ENCODE measurements around the gene ARL13A. TPM values are rescaled to one million over a fixed set of nuclear protein-coding genes. Genes with fewer than 3 reads are reported as not detected.
A peak's percentile ranks its signal among the peaks of the same experiment; 100 is the strongest.

Gene ARL13A
- total and polyA plus RNA-seq, 2 donors from 2014 or later, result not detected

DNA sequence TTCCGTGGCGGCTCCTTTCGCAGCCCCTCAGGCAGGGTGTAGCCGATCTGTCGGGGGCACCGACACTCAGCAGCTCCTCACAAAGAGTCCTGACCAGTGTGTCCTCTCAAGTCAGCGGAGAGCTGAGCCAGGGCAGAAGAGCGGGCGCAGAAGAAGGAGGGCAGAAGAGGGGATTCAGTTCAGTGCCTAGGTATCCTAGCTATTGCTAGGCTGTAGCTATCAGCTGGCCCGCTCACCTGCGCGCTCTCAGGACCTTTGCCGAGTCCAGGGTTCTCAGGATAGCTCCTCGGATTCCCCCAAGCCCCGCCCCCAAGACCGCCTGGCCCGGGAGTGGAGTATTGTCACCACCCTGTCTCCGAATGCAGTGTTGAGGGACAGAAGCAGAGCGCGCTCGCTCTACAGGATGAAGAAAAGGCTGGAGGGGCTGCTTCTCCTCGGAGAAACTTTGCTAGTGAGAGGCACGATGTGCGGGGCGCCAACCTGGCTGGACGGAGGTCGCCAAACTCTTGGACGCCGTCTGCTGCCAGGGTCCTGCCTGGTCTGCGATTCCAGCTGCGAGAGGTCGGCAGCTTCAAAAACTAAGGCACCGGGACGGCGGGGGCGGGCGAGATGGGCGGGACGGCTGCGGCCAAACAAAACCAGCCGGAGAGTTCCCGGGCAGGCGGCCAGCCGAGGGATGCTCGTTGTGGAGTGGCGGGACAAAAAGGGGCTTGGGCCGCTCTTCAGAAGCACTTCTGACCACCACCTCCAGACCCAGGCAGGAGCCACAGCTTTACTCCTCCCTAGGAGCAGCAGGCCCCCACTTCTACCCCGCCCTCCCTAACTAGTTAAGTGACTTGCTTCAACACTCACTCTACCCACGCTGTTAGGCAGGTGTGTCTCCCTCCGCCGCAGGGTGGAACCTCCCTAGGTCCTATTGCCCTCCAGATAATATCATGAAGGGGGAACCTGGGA lies 40.6 kb upstream of the ARL13A start, which contains the start of gene XKRX:
XKRX (minus strand) TSS at position 258 of the 954 bp plus-strand sequence. CDS start 613 bp downstream, outside the sequence.
- DNase-seq (peak; percentile 52 to 70 (median 69)), FAIRE-seq (no peak)
- TF ChIP-seq, protein P1, sequence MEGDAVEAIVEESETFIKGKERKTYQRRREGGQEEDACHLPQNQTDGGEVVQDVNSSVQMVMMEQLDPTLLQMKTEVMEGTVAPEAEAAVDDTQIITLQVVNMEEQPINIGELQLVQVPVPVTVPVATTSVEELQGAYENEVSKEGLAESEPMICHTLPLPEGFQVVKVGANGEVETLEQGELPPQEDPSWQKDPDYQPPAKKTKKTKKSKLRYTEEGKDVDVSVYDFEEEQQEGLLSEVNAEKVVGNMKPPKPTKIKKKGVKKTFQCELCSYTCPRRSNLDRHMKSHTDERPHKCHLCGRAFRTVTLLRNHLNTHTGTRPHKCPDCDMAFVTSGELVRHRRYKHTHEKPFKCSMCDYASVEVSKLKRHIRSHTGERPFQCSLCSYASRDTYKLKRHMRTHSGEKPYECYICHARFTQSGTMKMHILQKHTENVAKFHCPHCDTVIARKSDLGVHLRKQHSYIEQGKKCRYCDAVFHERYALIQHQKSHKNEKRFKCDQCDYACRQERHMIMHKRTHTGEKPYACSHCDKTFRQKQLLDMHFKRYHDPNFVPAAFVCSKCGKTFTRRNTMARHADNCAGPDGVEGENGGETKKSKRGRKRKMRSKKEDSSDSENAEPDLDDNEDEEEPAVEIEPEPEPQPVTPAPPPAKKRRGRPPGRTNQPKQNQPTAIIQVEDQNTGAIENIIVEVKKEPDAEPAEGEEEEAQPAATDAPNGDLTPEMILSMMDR (IDR thresholded peaks at IDR 0.05; ENCODE audit: borderline replicate concordance, extremely low read depth, insufficient read depth), result no peak

DNA sequence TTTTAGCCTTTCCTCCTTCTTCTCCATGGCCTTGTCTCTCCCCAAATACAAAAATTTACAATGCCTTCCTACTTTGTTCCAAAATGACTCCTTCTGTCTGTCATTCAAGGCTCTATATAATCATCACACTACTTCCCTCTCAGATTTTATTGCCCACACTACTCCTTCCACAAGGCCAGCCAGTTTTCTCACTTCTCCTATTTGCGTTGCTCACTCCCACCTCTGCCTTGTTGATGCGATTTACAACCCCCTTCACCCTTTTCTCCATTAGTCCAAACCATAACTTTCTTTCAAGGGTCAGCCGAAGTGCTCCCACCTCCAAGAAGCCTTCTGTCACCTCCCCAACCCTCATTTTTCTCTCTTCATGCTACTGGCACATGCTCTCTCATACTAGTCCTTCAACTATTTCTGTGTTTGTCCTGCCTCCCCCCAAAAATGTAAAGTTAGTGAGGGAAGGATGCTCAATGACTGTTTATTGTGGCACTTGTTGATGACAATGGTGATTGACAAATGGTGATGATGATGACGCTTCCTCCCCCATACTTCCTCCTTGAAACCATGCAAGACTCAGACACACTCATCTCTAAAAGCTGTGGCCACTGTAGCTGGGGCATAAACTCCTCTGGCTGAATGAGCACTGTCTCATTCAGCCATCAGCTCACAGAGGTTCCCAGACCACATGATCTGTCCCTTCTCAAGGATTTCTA lies 38.1 kb upstream of the ARL13A start:
- DNase-seq (no peak), FAIRE-seq (no peak)
- H3K36me3 ChIP-seq (ENCODE audit: control insufficient read depth in 2 of 3, insufficient read depth in 3 of 3, low read length in 3 of 3), result no peaks in the 10 kb centered on the region
- no peaks in the 10 kb centered on the region for H3K4me1 ChIP-seq (ENCODE audit: control insufficient read depth in 2 of 3, insufficient read depth in 2 of 3, low read depth in 1 of 3, low read length in 3 of 3)
- TF ChIP-seq, protein P1 (IDR thresholded peaks at IDR 0.05; ENCODE audit: borderline replicate concordance, extremely low read depth, insufficient read depth), result no peak
- intact Hi-C loops (cut with DNase I), result no loop called here
- no peak overlapping the region for H3K4me3 ChIP-seq (ENCODE audit: low read length in 3 of 3)
- H3K9me3 ChIP-seq (ENCODE audit: control insufficient read depth in 2 of 3, insufficient read depth in 1 of 3, low read length in 3 of 3), result no peaks in the 10 kb centered on the region
- no peak overlapping the region for H3K9ac ChIP-seq (ENCODE audit: low read length in 3 of 3)
- no peak overlapping the region for H3K27ac ChIP-seq (ENCODE audit: low read depth in 2 of 2, low read length in 2 of 2)
- no peaks in the 10 kb centered on the region for H3K27me3 ChIP-seq (ENCODE audit: control insufficient read depth, insufficient read depth, low read length)

More for the DNA sequence above, 40.6 kb upstream of the ARL13A start, which contains the start of gene XKRX:
- Histone ChIP-seq H3K4me1 (ENCODE audit: control insufficient read depth in 2 of 3, insufficient read depth in 2 of 3, low read depth in 1 of 3, low read length in 3 of 3) (no peaks in the 10 kb centered on the region), H3K9ac (ENCODE audit: low read length in 3 of 3) (no peak within 1 kb of the TSS), H3K4me3 (ENCODE audit: low read length in 3 of 3) (peak within 1 kb of the TSS in 1 of 3 donors; percentile 39), H3K36me3 (ENCODE audit: control insufficient read depth in 2 of 3, insufficient read depth in 3 of 3, low read length in 3 of 3) (no peaks in the 10 kb centered on the region), H3K27me3 (ENCODE audit: control insufficient read depth, insufficient read depth, low read length) (no peaks in the 10 kb centered on the region), H3K27ac (ENCODE audit: low read depth in 2 of 2, low read length in 2 of 2) (no peak within 1 kb of the TSS), H3K9me3 (ENCODE audit: control insufficient read depth in 2 of 3, insufficient read depth in 1 of 3, low read length in 3 of 3) (no peaks in the 10 kb centered on the region)
- intact Hi-C loops (cut with DNase I), result no loop called here

DNA sequence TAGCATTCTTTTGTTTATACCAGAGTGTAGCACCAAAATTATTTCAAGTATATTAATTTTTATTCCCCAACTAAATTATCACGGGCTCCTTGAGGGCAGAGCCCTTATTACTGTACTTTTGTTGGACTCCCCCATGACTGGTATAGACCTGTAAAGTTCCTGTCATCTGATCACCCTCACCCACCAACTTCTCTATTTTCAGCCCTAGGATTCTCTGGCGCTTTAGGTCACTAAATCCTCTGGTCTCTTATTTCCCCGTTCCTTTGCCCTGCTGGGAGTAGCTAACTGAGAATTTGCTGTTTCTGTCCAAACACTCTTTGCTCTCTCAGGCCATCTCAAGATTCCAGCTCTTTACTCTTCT lies 37.6 kb upstream of the ARL13A start:
- Histone ChIP-seq H3K4me3 (ENCODE audit: low read length in 3 of 3) (no peak overlapping the region), H3K9me3 (ENCODE audit: control insufficient read depth in 2 of 3, insufficient read depth in 1 of 3, low read length in 3 of 3) (no peaks in the 10 kb centered on the region), H3K27ac (ENCODE audit: low read depth in 2 of 2, low read length in 2 of 2) (no peak overlapping the region), H3K4me1 (ENCODE audit: control insufficient read depth in 2 of 3, insufficient read depth in 2 of 3, low read depth in 1 of 3, low read length in 3 of 3) (no peaks in the 10 kb centered on the region), H3K27me3 (ENCODE audit: control insufficient read depth, insufficient read depth, low read length) (no peaks in the 10 kb centered on the region), H3K9ac (ENCODE audit: low read length in 3 of 3) (no peak overlapping the region), H3K36me3 (ENCODE audit: control insufficient read depth in 2 of 3, insufficient read depth in 3 of 3, low read length in 3 of 3) (no peaks in the 10 kb centered on the region)
- FAIRE-seq (no peak), DNase-seq (no peak)
- TF ChIP-seq, protein P1 (IDR thresholded peaks at IDR 0.05; ENCODE audit: borderline replicate concordance, extremely low read depth, insufficient read depth), result no peak
- intact Hi-C loops (cut with DNase I), result no loop called here

Data from kidney (tissue), 14 donors.